ENCODE data around the gene GMCL1.
"Not testable (repeated sequence)": the region's sequence is repeated elsewhere in the genome, so short reads cannot be mapped to it uniquely, and the experiment has no call there.

Gene GMCL1, protein sequence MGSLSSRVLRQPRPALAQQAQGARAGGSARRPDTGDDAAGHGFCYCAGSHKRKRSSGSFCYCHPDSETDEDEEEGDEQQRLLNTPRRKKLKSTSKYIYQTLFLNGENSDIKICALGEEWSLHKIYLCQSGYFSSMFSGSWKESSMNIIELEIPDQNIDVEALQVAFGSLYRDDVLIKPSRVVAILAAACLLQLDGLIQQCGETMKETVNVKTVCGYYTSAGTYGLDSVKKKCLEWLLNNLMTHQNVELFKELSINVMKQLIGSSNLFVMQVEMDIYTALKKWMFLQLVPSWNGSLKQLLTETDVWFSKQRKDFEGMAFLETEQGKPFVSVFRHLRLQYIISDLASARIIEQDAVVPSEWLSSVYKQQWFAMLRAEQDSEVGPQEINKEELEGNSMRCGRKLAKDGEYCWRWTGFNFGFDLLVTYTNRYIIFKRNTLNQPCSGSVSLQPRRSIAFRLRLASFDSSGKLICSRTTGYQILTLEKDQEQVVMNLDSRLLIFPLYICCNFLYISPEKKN

DNA sequence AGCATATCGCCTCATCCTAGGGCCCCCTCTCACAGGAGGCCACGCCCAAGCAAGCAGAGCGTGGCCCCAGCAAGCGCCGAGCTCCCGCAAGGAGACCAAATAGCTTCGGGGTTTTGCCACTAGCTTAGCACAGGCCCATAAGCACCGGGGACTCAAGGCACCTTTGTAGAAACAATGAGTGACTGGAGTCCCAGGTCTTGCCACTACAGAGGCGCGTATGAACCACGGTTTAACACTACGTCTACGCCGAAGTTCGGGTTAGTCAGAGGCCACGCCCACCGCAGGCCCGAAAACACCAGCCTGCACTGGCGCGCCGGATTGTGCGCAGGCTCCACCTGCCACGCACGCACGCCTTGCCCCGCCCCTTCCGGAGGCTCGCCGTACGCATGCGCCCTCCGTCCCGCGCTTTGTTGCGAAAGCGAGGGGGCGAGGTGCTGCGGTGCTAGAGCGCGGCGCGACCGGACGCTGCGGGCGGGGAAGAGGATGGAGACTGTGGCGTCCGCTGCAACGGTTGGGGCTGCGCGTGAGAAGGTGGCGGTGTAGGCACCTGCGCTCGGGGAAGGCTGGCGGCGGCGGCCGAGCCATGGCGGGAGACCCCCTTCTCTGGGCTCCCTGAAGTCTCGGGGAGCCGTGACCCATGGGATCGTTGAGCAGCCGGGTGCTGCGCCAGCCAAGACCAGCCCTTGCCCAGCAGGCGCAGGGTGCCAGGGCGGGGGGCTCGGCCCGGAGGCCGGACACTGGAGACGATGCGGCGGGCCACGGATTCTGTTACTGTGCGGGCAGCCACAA, at the start of gene GMCL1:
Gene GMCL1, plus strand, starts transcription at position 405 of the 789 bp plus-strand sequence. Its CDS starts 233 bp downstream, at position 638.
- peak; percentile 92 for DNase-seq

DNA sequence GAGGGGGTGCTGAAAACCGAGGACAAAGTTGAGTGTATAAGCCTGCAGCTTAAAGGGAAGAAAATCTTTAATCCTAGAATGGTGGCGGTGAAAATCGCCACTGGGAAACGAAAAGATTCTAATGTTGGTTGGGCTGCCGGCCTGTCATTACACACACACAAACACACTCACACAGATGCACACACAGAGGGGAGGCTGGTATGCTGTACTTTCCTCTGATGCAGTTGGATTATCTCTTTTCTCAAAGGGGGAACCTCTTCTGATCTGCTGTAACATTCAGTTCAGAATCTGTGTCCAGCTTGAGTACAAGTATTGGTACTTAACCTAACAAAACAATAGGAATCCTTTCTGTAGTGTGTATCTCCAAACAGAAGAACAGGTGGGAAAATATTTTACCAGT, 48.5 kb upstream of the GMCL1 start:
- DNase-seq = no peak

DNA sequence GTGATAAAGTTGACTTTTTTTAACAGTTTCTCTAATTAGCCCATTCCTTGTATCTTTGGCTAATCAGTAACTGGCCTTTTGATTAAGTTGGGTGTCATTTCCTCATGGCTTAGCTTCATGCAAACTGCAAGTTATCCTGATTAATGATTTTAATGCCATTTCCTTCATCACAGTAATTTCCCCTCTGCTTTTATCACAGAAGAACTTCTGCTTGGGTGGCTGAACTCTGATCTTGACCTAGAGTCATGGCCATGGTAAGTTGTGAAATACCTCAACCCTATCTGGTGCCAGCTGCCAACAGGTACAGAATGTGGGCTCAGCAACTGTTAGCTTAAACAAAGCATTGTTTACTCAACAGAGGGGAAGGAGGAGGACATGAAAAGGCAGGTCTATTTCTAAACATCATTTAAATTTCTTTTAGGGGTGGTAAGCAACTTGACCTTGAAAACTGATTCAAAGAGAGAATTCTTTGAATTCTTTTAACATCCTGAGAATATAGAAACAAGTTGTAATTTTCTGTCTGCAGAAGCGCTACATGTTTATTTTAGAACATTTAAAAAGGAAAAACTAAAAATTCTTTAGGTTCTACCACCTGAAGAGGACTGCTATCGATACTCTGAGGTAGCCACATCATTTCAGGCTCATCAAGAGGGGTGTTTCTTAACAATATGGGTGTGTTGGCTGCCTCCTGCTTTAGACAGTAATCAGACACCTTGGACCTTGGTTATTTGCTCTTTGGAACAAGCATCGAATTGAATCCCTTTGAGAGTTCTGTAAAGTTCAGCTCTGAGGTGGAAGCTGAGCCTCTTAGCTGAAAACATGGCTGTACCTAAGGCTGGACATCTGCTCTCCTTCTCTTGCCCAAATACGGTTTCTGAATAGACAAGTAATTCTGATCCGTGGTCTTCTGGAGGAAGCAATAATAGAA, 47.9 kb upstream of the GMCL1 start:
- no peak for DNase-seq

DNA sequence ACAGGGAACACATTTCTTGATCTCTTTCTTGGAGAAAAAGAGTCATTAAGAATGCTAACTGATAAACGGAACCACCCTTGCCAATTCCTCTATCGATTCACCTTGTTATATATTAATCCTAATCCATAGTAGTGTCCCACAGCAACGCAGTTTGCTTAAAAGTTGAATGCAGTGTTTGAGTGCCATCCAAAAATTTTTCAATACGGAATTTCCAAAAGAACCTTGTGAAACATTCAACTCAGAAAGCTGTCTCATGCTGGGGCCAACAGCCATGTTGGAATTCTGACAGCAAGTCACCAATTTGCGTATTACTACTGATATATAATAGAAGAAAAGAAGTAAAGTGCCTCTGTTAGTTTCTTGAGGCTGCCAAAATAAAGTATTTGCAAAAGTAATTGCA, 45.2 kb upstream of the GMCL1 start:
- no peak for DNase-seq

DNA sequence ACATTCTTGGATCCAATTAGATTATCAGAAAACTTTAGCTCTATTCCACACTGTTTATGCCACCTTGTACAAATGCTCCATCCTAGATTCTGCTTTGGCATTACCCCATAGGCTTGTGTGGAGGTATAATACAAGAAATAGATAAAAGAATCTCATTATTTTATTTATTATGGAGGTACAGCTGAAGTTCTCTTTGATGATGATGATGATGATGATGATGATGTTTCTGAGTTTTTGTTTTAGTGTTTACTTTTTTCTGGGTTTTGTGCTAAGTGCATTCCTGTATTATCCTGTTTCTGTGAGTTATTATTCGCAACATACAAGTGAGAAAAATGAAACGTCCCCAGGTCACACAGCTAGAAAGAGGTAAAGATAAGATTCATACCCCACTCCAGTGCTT, 44.1 kb upstream of the GMCL1 start:
- no peak for DNase-seq

DNA sequence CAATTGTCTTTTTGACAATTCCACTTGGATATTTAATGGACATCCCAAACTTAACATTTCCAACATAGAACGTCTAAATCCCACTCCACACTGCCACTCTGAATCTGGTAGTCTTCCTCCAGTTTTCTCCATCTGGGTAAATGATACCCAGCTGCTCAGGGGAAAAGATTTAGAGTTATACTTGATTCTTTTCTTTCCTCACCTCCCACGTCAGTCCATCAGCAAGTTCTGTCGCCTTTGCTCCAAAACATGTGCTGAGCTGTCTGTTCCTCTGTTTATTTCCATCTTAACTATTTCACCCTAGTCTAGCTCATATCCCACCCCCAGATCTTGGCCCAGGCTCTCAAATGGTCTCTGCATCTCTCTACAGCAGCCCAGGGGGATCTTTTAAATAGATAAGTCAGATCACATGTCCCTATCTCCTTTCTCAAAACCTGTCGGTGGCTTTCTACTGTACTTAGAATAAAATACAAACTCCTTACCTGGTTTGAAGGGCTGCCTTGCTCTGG, 43.4 kb upstream of the GMCL1 start:
- DNase-seq = no peak

DNA sequence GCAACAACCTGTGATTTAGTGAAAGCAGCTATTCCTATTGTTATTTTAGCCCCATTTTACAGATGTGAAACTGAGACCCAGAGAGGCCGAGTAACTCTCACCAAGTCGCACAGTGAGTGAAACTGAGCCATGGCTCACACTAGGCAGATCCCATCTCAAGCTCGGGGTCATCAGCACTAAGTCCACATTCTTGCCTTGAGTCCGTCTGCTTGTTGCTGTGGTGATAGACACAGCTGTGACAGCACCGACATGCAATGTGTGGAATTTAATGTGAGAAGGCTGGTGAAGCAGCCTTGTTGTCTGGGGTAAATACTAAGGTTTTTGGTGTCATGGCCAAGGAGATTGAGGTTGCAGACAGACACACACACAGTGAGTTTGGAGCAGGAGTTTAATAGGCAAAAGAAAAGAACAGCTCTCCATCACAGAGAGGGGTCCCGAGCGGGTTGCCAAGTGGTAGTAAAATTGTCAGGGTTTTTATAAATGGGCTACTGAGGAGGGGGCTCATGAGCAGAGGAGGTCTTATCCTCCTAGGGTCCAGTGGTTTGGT, 40.2 kb upstream of the GMCL1 start:
- DNase-seq = no peak

DNA sequence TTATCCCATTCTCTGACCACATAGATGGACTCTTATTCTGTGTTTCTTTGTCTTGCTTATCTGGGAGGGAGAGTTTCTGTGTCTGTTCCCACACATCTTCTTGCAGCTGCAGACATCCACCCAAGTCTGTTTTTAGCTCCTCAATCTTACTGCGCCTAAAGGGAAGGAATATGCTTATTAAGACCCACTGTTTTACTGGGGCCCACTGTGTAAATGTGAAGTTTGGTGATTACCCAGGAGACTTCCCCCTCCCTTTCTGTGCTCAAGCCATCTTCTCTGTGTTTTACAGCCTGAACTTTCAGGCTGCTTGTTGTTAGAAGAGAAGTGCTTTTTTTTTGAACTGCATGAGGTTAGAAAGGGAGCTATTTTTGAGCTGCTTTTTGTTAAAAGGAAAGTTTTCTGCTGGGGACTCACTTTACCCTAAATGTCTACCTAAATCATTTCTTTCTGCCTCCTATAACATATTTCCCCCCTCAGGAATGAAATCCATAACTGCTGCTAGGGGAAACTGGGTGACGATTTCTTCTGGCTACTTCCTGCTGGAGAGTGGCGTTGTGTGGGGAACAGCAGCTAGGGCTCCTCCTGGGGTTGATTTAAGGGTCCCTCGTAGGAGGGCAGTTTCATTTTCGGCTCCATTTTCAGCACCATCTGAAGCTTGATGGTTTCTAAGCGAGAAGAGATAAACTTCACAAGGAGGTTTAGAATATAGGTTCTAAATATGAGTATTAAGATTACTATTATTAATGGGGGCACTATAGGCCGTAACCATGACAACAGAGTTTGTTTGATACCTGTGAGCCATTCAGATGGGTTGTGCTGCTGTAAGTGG, 39.5 kb upstream of the GMCL1 start:
- no peak for DNase-seq

DNA sequence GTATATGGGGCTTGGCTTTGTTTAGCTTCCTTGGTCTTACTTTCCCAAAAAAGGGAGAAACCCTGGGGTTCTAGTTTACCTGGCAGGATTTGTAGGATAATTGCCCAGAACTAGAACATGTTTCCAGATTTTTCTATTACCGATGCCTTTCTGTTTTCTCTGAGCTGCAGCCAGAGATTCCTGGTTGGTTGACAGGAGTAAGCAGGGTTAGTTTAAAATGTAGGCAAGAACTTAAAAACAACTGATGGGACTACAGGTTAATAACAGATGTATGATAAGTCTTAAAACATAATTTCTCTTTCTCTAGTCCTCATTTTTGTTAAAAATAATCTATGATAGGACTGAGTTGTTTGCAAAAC, 38.9 kb upstream of the GMCL1 start:
- DNase-seq = no peak

DNA sequence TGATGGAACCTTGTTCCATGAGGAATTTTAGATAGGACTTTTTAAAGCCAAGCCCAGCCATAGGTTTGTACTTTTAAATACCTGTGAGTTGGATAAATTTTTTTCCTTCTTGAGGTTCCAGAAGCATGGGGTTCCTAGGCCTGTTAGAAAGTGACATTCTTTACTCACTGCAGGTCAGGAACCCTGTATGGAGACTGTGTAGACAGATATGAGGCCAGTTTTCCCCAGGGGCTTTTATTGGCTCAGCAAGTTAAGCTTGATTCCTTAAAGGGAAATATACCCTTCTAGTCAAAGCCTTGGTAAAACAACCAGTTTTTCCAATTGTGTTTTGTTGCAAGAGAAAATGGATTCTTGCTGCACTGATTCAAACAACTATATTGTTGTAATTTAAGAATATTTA, 38.4 kb upstream of the GMCL1 start:
- no peak for DNase-seq

DNA sequence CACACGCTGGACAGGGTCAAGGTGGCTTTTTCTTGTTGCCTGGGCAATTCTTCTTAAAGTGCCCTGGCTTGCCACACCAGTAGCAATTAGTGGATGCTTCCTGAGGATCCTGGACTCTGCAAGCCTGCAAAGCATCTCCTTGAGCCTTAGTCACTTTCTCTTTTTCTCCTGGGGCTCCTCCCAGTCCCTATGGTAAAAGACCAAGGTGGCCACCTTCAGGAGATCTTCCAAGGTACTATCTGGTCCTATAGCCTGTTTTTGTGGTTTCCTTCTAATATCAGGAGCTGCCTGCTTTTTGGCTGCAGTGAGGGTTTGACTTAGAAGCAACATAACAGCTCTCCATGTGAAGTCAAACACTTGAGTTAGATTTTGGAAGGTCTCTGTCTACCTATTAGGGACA, 33.3 kb upstream of the GMCL1 start:
- no peak for DNase-seq

DNA sequence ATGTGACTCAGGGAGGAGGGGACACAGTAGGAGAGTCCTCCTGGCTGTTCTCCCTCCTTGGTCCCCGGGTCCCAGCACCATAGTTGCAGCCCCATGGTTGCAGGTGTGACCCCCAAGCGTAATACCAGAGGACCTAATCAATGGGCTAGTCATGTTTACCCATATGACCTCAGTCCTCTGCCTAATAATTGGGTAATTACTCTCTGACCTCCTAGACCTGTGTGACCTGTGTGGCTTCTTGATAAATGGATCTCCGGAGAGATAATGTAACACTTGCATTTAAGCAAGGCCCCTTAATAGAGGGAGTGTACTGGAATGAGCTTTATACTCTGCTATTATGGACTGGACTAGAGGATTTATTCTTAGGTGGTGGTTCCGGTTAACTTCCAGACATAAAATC, 32.2 kb upstream of the GMCL1 start:
- no peak for DNase-seq

DNA sequence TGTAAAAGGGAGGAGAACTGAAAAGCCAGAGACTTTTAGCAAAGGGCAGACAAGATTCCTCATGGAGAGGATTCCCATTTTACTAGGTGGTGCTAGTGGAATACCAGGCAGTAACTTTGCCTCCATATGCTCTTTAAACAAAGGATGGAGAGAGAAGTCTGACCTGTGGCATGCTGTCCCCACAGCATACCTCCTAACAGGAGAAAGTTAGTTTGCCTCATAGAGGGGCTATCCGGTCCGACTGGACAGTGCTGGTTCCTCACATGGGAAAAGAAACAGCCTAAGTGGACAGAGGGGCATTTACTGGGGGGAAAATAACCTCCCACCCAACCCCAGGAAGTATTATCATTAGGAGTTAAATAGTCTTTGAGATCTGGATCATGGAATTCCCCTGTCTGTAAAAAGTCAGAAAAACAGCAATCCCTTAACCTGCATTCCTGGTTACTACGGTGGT, 31.6 kb upstream of the GMCL1 start:
- DNase-seq = no peak

DNA sequence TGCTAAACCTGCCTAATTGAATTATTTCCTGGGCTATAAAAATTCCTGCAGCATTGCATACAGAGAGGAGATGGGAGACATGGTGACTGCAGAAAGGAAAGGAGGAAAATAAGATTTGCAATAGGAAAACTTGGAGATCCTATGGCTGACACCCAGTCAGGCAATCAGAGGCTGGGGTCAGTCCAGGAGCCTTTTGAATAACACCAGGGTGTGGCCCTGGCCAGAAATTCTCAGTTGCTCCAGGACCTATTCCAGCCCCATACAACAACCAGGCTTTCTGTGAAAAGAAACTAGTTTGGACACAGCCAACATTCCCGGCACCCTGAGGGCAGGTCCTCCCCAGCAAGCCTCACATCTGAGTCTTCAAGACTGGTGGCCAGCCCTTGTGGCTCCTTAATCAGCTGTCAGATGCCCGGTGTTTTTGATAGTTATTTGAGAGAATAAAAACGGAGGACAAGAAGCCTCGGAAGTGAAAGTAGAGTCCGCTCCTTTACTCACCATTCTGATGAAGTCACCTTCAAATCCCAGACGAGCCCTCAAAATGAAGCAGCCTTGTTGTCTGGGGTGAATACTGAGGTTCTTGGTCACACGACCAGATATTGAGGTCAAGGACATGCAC, 31.1 kb upstream of the GMCL1 start:
- DNase-seq = no peak

DNA sequence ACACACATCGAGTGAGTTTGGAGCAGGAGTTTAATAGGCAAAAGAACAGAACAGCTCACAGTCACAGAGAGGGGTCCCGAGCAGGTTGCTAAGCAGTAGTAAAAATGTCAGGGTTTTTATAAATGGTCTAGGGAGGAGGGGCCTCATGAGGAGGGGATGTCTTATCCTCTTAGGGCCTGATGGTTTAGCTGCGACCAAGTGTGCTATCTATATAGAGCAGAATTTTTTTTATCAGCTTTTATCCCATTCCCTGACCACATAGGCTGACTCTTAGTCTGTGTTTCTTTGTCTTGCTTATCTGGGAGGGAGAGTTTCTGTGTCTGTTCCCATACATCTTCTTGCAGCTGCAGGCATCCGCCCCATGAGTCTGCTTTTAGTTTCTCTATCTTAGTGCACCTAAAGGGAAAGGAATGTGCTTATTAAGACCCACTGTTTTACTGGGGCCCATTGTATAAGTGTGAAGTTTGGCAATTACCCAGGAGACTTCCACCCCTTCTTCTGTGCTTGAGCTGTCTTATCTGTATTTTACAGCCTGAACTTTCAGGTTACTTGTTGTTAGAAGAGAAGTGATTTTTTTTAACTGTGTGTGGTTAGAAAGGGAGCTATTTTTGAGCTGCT, 30.4 kb upstream of the GMCL1 start:
- no peak for DNase-seq

DNA sequence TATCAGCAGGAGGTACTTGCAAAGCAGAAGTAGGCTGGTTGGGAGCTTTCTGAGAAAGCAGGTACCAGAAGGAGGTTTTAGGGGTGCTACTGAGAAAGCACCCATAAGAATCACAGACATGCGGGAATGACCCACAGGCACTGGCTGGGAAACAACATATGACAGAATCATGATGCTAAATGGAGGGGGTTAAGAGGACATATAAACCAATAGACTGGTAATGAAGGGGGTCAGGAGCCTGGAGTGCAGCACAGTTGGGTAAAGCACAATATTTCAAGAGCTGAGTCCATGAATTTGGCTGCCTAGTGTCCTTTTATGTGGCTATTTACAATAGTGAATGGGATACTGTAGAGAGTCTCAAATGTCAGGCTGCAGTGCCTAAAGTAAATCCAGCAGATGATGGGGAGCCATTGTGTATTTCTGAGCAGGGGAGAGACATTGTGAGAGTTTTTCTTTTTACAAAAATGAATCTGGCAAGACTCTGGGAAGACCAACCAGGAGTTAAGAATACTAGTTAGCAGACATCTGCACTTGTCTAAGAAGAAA, 27.6 kb upstream of the GMCL1 start:
- no peak for DNase-seq

DNA sequence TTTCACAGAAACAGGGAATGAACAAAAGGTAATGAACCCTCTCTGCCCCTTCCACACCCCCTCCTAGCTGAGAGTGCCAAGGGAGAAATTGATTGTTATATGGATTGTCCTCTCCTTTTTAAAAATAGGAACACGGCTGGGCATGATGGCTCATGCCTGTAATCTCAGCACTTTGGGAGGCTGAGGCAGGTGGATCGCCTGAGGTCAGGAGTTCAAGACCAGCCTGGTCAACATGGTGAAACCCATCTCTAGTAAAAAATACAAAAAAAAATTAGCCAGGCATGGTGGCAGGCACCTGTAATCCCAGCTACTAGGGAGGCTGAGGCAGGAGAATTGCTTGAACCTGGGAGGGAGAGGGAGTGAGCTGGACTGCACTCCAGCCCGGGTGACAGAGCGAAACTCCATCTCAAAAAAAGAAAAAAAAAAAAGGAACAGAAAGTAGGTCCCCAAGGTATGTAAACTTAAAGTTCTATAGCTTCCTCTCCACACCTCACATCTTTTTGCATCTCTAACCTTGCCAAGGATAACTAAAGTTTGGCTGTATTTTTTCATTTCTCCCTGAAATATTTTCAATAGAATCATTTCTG, 26.6 kb upstream of the GMCL1 start:
- DNase-seq = not testable (repeated sequence)

DNA sequence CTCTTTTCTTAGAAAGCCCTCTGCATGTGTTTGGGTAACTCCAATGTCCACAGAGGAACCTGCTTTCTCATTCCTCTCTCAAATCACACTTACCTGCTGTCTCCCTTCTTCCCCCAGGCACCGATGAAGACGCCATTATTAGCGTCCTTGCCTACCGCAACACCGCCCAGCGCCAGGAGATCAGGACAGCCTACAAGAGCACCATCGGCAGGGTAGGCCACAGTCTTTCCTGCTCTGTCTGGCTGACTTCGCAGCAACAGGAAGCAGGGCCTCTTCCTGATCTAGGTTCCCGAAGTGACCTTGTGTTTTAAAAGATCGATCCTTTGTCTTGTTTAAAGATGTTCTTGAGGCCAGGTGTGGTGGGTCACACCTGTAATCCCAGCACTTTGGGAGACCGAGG, 25.0 kb upstream of the GMCL1 start:
- no peak for DNase-seq

DNA sequence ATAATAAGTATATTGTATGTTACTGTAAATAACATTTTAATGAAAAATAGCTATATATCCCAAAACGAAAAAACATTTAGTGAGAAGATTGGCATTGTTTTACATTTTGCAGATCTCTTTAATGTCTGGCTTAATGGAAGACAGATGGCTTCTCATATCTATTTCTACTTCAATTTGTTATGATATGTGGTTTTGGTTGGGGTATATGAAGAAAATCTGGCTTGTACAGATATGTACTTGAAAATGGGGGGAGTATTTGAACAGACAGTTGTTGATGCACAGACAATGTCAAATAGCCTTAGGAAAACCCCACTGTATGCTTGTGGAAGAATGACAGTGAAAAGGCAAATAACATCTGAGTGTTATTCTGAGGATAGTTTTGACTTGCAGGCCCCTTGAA, 23.6 kb upstream of the GMCL1 start:
- no peak for DNase-seq
